Esophagus muscularis mucosa (tissue), 3 donors: Measurements from ENCODE around the gene STRIP2.

Experiments used
- POLR2A ChIP-seq: fragments of 450-650 bp; IDR thresholded peaks from one replicate; pipeline ENCODE4 v1.6.1; 2017; ENCODE audit warnings: antibody characterized with exemption, moderate library complexity, mild to moderate bottlenecking, low read depth
- POLR2AphosphoS5 ChIP-seq, 2 donors: sonication (generic); formaldehyde crosslinking; IDR thresholded peaks; one replicate each; pipeline ENCODE4 v1.6.1; 2017; ENCODE audit warnings: antibody characterized with exemption in 2 of 2
- TF ChIP-seq, protein P1 (sequence below), 3 experiments: fragments of 200-600 bp in 2 of 3; fragments of 450-650 bp in 1 of 3; sonication (generic) in 2 of 3; IDR thresholded peaks; one replicate each; pipeline ENCODE4 v1.5.1; 2017 to 2019; ENCODE audit warnings: antibody characterized with exemption in 3 of 3, mild to moderate bottlenecking in 2 of 3, moderate library complexity in 1 of 3

DNA sequence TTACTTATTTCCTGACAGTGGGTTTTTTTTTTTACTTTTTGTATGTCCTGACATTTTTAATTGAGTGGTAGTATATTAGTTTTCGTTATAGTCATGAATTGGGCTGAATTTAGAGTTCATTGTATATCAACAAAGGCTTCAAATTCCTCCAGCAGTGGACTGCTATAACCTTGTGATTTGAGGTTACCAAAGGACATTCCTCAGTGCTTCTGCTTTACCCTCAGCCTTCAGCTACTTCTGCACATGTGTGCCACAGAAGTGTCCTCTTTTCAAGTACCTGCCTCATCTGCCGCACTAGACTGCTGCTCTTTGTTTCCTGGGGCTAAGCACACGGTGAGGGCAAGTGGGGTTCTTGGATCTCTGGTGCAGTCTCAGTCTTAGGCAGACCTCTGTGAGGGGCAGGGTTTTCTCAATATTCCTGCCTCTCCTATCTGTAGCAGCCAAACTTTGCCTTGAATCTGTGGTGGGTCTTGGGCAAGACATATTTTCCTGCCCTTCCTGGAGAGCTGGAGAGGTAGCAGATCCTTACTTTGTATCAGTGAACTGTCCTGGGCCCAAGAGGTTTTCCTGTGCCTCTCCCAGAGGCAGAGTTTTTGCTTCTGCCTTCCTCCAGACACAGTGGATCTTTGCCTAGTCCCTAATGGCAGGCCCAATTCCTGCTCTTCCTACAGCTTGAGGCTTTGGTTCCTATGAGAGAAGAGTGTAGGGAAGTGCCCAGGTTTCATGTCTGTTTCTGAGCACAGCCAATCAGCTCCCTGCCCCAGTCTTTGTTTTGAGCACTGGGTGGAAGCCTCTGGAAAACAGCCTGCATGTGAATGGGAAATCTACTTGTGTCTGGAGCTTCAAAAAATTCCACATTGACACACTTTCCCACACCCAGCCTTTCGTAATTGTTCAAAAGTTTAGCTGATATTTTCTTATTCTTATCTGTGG is 39.0 kb upstream of the STRIP2 start:
- TF ChIP-seq POLR2A, result no peak
- TF ChIP-seq, protein P1, sequence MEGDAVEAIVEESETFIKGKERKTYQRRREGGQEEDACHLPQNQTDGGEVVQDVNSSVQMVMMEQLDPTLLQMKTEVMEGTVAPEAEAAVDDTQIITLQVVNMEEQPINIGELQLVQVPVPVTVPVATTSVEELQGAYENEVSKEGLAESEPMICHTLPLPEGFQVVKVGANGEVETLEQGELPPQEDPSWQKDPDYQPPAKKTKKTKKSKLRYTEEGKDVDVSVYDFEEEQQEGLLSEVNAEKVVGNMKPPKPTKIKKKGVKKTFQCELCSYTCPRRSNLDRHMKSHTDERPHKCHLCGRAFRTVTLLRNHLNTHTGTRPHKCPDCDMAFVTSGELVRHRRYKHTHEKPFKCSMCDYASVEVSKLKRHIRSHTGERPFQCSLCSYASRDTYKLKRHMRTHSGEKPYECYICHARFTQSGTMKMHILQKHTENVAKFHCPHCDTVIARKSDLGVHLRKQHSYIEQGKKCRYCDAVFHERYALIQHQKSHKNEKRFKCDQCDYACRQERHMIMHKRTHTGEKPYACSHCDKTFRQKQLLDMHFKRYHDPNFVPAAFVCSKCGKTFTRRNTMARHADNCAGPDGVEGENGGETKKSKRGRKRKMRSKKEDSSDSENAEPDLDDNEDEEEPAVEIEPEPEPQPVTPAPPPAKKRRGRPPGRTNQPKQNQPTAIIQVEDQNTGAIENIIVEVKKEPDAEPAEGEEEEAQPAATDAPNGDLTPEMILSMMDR (IDR thresholded peaks at IDR 0.05), result no peak
- TF ChIP-seq POLR2AphosphoS5 (IDR thresholded peaks at IDR 0.05), result no peak
